Stimulated activated CD4-positive, alpha-beta T cell treated with anti-CD3 and anti-CD28 coated beads, Interleukin-15, amount 100 ng/mL, for 24 hours (primary cell): ENCODE measurements around the gene FAT1.

Source experiments
- DNase-seq: peaks from one replicate; pipeline ENCODE4 v3.0.0-alpha.2; 2020

Gene FAT1

DNA sequence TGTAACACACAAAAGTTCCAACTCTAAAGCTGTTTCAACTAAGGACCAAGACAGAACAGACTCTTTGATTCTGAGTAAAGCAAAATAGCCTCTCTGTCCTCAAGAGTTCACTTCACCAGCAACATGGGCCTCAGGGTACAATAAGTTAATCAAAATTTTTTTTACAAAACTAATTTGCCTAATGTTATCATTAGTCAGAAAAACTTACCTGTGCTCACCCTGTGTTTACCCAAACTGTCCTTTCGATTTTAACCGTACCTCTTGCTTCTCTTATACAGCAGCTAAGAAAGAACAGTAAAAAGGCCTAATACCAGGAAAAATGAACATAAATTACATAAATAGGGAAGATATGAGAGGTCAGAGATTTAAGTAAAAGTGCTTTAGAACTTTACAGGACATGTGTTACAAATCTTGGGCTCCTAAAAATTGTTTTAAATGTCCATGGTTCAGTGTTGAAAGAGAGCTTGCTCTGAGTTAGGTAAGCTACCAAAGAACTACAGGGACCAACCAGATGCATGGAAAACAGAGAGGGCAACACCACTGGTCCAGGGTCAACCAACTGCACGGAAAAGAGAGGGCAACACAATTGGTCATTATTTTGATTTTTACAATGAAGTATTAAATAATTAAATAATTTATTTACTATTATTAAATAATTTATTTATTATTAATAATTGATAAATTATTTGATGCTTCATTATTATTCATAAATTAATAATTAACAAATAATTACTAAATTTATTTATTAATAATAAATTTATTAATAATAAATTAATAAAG, 73.1 kb downstream of the FAT1 start:
- no peak for DNase-seq

DNA sequence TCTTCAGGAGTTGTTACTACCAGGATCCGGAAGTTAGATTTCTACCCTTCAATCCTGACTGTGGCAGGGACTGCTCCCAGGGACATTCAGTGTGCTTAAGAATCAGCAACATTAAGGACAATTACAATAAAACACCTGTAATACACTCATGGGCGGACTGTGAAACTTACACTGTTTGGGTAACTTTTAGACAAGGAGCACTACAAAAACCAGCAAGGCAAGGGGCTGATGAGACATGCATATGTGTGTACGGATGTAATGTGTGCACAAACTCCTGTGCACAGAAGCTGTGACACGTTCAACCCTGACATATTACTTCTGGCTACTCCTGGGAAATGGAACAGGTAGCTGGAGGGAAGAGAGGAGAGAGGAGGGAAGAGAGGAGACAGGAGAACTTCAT, 75.8 kb downstream of the FAT1 start:
- no peak for DNase-seq

DNA sequence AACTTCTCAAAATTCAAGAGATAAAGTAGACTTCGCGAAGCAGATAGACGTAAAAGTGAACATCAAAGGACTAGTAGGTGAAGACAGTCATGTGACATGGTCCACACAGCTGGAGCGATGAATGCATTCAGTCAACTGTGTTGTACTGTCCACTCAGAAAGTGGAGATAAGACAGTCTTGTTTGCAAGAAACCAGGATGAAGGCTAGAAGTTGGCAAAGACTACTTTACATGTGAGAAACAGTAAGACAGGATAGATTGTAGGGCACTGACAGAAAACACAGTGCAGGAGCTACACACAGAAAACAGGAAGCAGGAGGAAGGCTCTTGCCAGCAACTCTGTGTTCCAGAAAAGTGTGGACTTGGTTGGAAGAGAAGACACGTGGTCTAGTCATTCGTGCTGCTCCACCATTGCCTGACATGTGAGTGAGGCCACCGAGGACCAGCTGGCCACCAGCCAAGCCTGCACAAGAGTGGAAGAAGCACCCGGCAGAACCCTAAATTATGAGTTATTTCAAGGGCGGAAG, 78.9 kb downstream of the FAT1 start:
- DNase-seq, result no peak

DNA sequence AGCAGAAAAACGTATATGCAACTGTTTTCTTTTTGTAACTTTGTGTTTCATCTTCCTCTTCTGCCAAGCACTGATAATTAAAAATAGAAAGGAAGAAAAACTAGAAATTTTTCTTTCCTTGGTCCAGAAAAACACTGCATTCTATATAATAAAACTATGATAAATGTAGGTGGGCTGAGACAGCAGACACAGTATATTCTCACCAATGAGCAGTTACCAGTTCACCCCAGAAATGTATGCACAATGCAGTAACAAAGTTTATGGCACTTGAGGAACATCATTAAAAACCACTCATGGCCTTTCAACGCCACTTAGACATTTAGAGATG, 79.4 kb downstream of the FAT1 start:
- no peak for DNase-seq

GRCh38 chr4:186643501-186644310, 80.0 kb downstream of the FAT1 start:
- DNase-seq, result no peak

GRCh38 chr4:186642998-186643397, 80.7 kb downstream of the FAT1 start:
- DNase-seq, result no peak

- DNase-seq, result no peak
Observed at GRCh38 chr4:186642530-186642929, 81.1 kb downstream of the FAT1 start.

GRCh38 chr4:186634591-186635128, 89.0 kb downstream of the FAT1 start:
- no peak for DNase-seq

DNA sequence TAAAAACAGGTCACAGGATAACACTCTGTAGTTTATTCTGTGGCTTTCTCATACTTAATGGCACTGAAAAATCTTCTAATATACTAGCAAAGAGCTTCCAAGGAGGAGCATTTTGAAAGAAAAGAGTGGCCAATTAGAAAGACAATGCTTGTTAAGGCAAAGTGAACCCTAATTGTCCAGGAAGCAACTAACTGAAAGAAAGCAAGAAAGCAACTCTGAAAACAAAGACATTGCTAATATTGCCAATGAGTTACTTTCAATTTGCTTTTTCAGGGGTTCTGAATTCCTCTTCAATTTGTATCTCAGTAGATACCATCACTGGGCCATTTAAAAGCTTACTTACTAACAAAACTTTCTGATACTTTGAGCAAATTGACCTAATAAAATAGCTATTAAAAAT, 89.8 kb downstream of the FAT1 start:
- no peak for DNase-seq

DNA sequence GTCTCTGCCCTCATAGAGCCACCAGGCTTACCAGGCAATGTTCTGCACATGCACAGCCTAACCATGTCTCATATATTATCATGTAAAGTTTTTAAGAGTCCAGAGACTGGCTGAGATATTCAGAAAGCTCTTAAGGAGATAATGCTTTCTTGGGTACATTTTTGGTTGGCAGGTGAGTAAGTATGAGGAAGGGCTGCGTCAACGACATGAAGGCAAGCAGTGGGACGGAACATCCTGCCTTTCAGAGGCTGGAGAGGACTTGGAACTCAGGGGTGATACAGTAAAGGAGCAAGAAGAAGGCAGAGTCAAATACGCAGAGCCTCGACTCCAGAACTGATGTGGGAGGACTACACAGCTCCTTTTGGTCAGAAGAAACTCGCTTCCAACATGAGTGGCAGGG, 93.5 kb downstream of the FAT1 start:
- DNase-seq, result no peak

DNA sequence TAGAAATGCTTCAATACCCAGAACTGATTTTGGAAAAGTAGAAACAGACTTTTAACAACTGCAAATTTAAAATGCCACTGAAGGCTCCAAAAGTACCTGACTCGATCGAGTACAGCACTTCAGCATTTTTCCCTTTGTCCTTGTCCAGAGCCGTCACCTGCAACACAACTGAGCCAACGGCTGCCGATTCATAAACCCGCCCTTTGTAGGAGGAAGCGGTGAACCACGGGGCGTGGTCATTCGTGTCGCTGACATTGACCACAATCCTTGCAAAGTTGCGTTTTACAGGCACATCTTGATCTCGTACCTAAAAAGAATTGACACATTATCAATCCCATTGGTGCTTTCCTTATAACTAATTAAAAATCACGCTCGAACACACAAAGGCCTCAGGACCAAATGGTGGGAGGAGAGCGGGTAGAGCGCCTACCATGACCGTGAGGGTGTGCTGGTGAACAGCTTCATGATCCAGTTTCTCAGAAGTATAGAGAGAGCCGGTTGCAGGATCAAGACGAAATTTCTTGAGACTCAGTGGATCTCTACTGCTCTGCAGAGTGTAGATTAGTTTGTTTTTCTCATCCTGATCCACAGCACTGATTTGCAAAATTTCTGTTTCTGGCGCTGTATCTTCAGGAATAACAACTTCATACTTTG, 95.5 kb downstream of the FAT1 start:
- DNase-seq, result peak; percentile 12

DNA sequence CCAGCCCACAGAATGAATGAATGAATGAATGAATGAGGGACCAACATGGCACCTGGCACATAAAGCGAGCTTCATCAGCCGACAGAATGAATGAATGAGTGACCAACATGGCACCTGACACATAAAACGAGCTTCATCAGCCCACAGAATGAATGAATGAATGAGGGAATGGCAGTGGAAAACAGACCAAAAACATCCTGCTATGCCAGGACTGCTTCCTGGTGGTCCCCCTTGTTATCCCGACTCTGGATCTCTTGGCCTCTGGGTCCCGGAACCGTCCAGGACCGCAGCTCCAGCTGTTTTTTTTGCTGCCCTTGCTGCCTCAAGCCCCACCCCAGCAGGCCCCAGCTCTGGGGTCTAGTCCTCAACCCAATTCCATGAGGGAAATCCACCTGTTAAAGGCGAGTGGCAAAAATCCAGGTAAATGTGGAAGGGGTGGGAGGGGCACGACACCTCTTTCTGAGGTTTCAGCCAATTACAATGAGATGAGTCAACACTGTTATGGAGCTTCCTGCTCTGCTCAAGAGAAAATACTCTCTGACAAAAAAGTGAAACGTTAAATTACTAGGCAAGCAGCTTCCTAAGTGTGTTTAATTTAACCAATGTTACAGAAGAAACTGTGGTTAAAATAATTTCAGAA, 96.3 kb downstream of the FAT1 start:
- no peak for DNase-seq

- DNase-seq, result no peak
Observed at GRCh38 chr4:186624951-186625350, 98.7 kb downstream of the FAT1 start.

DNA sequence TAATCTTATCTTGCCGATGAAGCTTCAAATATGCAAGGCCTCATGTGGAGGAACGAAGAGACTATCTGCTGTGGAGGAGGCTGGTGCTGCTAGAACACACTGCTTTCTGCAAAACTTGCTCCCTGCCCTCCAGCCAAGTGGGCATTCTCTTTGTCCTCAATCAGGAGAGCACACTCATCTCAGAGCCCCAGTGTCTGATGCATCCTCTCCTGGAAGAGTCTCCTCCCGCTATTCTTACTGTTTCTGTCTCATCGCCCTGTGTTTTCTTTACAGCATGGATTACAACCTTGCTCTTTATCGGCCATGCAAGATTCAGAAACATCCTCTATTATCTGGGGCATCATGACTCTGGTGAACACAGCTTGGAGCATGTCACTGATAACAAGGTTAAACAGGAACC, 100.1 kb downstream of the FAT1 start:
- no peak for DNase-seq

GRCh38 chr4:186622788-186623464, 100.7 kb downstream of the FAT1 start:
- no peak for DNase-seq

GRCh38 chr4:186621959-186622553, 101.6 kb downstream of the FAT1 start:
- DNase-seq, result no peak

- no peak for DNase-seq
Observed at GRCh38 chr4:186619088-186619487, 104.6 kb downstream of the FAT1 start.

- DNase-seq, result no peak
Observed at GRCh38 chr4:186617921-186618320, 105.7 kb downstream of the FAT1 start.

- DNase-seq, result no peak
Observed at GRCh38 chr4:186607490-186607889, 116.2 kb downstream of the FAT1 start.

DNA sequence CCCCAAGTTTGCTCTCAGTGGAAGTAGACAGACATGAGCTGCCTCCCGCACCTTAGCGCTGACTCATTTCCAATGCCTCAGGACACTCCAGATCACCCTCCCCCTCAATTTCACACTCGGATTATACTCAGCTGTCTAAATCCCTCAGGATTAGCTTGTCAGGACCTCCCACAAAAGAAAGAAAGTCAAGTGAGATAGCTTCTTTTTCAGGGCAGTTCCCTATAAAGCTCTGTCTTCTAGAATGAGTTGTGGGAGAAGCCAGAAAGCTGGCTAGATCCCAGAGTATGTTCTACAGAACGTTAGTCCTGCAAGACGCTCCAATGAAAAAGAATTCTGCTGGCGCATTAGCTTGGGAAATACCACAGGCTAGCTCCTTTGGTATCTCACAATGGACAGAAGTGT, 117.1 kb downstream of the FAT1 start:
- no peak for DNase-seq

DNA sequence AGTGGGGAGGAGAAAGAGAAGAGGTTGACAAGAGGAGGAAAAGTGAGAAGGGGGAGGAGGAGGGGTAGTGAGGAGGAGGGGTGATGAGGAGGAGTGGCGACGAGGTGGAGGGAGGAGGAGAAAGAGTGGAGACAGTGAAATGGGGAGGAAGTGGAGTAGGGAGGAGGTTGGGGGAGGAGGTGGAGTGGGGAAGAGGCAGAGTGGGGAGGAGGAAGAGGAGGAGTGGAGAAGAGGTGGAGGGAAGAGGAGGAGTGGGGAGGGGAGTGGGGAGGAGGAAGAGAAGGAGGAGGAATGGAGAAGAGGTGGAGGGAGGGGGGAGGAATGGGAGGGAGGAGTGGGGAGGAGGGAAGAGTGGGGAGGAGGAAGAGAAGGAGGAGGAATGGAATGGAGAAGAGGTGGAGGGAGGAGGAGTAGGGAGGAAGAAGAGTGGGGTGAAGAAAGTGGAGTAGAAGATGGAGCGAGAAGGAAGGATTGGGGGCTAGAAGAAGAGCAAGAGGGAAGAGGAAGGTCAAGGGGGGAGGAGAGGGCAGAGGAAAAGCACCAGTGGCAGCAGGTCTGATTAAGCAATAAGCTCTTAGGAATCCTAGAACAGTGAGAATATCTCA, 118.3 kb downstream of the FAT1 start:
- DNase-seq, result no peak
